IMR-90 (cell line): Measurements from ENCODE around the gene VOPP1. TPM values are rescaled to one million over a fixed set of nuclear protein-coding genes. Genes with fewer than 3 reads are reported as not detected.

Source experiments
- ATAC-seq: fragments of 200-7000 bp; cut with Tn5 transposase; 2 replicates; pipeline ENCODE4 v1.9.1; 2020; ENCODE audit warnings: low read depth, mild to moderate bottlenecking, moderate library complexity
- BruUV-seq: library from RNA; stranded (reverse); fragments of 400-500 nt; replicated peaks from 2 replicates; lab custom pipeline; 2021; lab: Mats Ljungman, UMichigan
- CTCF ChIA-PET: fragments of 300-600 bp; formaldehyde crosslinking; extraction: SDS; loops from one replicate; lab custom pipeline; 2021; ENCODE audit warnings: antibody characterized with exemption; lab: Yijun Ruan, JAX
- POLR2A ChIA-PET: fragments of 300-600 bp; sonication (Branson Sonifier 250); formaldehyde crosslinking; loops from one replicate; lab custom pipeline; 2022; ENCODE audit warnings: antibody characterized with exemption; ENCODE audit not compliant: unreplicated experiment; lab: Charles Lee
- DNase-seq: peaks from one replicate; pipeline ENCODE4 v3.0.0; 2013
- H2AFZ ChIP-seq: replicated peaks from 2 replicates; pipeline ENCODE3; 2013; ENCODE audit warnings: low read length, mild to moderate bottlenecking; ENCODE audit not compliant: poor library complexity
- H2AK5ac ChIP-seq: 2 replicates; pipeline ENCODE4 v1.6.1; 2013; ENCODE audit warnings: low read depth, low read length, inconsistent platforms
- H2AK9ac ChIP-seq: replicated peaks from 2 replicates; pipeline ENCODE3; 2013; ENCODE audit warnings: mild to moderate bottlenecking, low read depth, low read length, moderate library complexity; ENCODE audit not compliant: poor library complexity
- H2BK120ac ChIP-seq: 2 replicates; pipeline ENCODE4 v1.6.1; 2013; ENCODE audit warnings: low read depth, low read length, inconsistent platforms
- H2BK15ac ChIP-seq: 3 replicates; pipeline ENCODE4 v1.6.1; 2013; ENCODE audit warnings: low read depth, low read length, inconsistent platforms
- H2BK20ac ChIP-seq: 2 replicates; pipeline ENCODE4 v1.6.1; 2013; ENCODE audit warnings: low read depth, mild to moderate bottlenecking, inconsistent platforms, low read length, moderate library complexity
- H2BK5ac ChIP-seq: 2 replicates; pipeline ENCODE4 v1.6.1; 2013; ENCODE audit warnings: mild to moderate bottlenecking, low read depth, low read length, inconsistent platforms; ENCODE audit not compliant: poor library complexity, severe bottlenecking
- H3K14ac ChIP-seq: replicated peaks from 2 replicates; pipeline ENCODE4 v1.6.1; 2013; ENCODE audit warnings: low read depth, low read length, inconsistent platforms
- H3K18ac ChIP-seq: 2 replicates; pipeline ENCODE4 v1.6.1; 2013; ENCODE audit warnings: low read depth, low read length, control low read depth
- H3K23ac ChIP-seq: 2 replicates; pipeline ENCODE4 v1.6.1; 2013; ENCODE audit warnings: low read depth, low read length, inconsistent platforms
- H3K27ac ChIP-seq: 2 replicates; pipeline ENCODE4 v1.5.1; 2013; ENCODE audit warnings: mild to moderate bottlenecking, control low read depth, low read length; ENCODE audit not compliant: insufficient read depth
- H3K27me3 ChIP-seq: 2 replicates; pipeline ENCODE4 v1.6.1; 2013; ENCODE audit warnings: low read length; ENCODE audit not compliant: control insufficient read depth, insufficient read depth
- H3K36me3 ChIP-seq: 2 replicates; pipeline ENCODE4 v1.6.1; 2013; ENCODE audit warnings: low read length, mixed read lengths; ENCODE audit not compliant: control insufficient read depth, insufficient read depth
- H3K4ac ChIP-seq: 2 replicates; pipeline ENCODE4 v1.6.1; 2013; ENCODE audit warnings: low read depth, low read length, inconsistent platforms
- H3K4me1 ChIP-seq: 2 replicates; pipeline ENCODE4 v1.6.1; 2013; ENCODE audit warnings: low read length, mixed read lengths; ENCODE audit not compliant: control insufficient read depth, insufficient read depth
- H3K4me2 ChIP-seq: 2 replicates; pipeline ENCODE4 v1.6.1; 2013; ENCODE audit warnings: low read depth, mild to moderate bottlenecking, control low read depth, low read length, moderate library complexity
- H3K4me3 ChIP-seq: 2 replicates; pipeline ENCODE4 v1.5.1; 2013; ENCODE audit warnings: low read depth, mild to moderate bottlenecking, control low read depth, low read length, moderate library complexity; ENCODE audit not compliant: insufficient read depth
- H3K56ac ChIP-seq: 2 replicates; pipeline ENCODE4 v1.6.1; 2013; ENCODE audit warnings: low read length, inconsistent platforms; ENCODE audit not compliant: insufficient read depth; ENCODE audit errors: extremely low read depth
- H3K79me1 ChIP-seq, 2 experiments: 2 replicates each; pipeline ENCODE4 v1.6.1; 2013; ENCODE audit warnings: low read length in 2 of 2, inconsistent platforms in 1 of 2, low read depth in 1 of 2
- H3K9ac ChIP-seq: 2 replicates; pipeline ENCODE4 v1.6.1; 2013; ENCODE audit warnings: low read depth, low read length, control low read depth
- H3K9me1 ChIP-seq: 2 replicates; pipeline ENCODE4 v1.6.1; 2013; ENCODE audit warnings: low read length, inconsistent platforms; ENCODE audit not compliant: insufficient read depth
- H3K9me3 ChIP-seq: 2 replicates; pipeline ENCODE4 v1.6.1; 2013; ENCODE audit warnings: low read length; ENCODE audit not compliant: control insufficient read depth, insufficient read depth
- H4K20me1 ChIP-seq: 2 replicates; pipeline ENCODE4 v1.6.1; 2013; ENCODE audit warnings: low read length, inconsistent platforms; ENCODE audit not compliant: insufficient read depth
- H4K5ac ChIP-seq: 2 replicates; pipeline ENCODE4 v1.6.1; 2013; ENCODE audit warnings: mild to moderate bottlenecking, low read depth, low read length, control low read depth
- H4K8ac ChIP-seq, 2 experiments: 2 replicates each; pipeline ENCODE4 v1.6.1; 2013; ENCODE audit warnings: low read depth in 2 of 2, low read length in 2 of 2, control low read depth in 1 of 2, inconsistent platforms in 1 of 2
- H4K91ac ChIP-seq: 2 replicates; pipeline ENCODE4 v1.6.1; 2013; ENCODE audit warnings: low read depth, low read length, inconsistent platforms; ENCODE audit not compliant: insufficient read depth
- BHLHE40 ChIP-seq: fragments of 150-350 bp; IDR thresholded peaks from 2 replicates; pipeline ENCODE4 v1.6.1; 2016; ENCODE audit warnings: mild to moderate bottlenecking, low read depth, low read length
- CEBPB ChIP-seq: IDR thresholded peaks from 2 replicates; pipeline ENCODE4 v1.6.1; 2012; ENCODE audit warnings: low read depth, low read length, improper control_type of control experiment
- CHD1 ChIP-seq: IDR thresholded peaks from 2 replicates; pipeline ENCODE4 v1.6.1; 2012; ENCODE audit warnings: low read depth, low read length, improper control_type of control experiment
- ELK1 ChIP-seq: fragments of 150-350 bp; IDR thresholded peaks from 2 replicates; pipeline ENCODE4 v1.6.1; 2016; ENCODE audit warnings: low read depth, mild to moderate bottlenecking, low read length, moderate library complexity, borderline replicate concordance
- FOS ChIP-seq: fragments of 150-350 bp; IDR thresholded peaks from 2 replicates; pipeline ENCODE4 v1.6.1; 2016; ENCODE audit warnings: low read depth, low read length
- MAFK ChIP-seq: IDR thresholded peaks from 2 replicates; pipeline ENCODE4 v1.6.1; 2012; ENCODE audit warnings: low read depth, low read length, improper control_type of control experiment
- MAZ ChIP-seq: IDR thresholded peaks from 2 replicates; pipeline ENCODE4 v1.6.1; 2012; ENCODE audit warnings: low read depth, mild to moderate bottlenecking, low read length, improper control_type of control experiment, moderate library complexity, borderline replicate concordance
- MXI1 ChIP-seq: IDR thresholded peaks from 2 replicates; pipeline ENCODE4 v1.6.1; 2012; ENCODE audit warnings: low read depth, mild to moderate bottlenecking, low read length, moderate library complexity, borderline replicate concordance
- NFE2L2 ChIP-seq: fragments of 150-350 bp; IDR thresholded peaks from 2 replicates; pipeline ENCODE4 v1.6.1; 2016; ENCODE audit warnings: low read depth, mild to moderate bottlenecking, low read length
- POLR2A ChIP-seq: IDR thresholded peaks from 2 replicates; pipeline ENCODE4 v1.6.1; 2012; ENCODE audit warnings: mild to moderate bottlenecking, low read depth, low read length
- RAD21 ChIP-seq: IDR thresholded peaks from 2 replicates; pipeline ENCODE4 v1.6.1; 2012; ENCODE audit warnings: low read length, improper control_type of control experiment
- RCOR1 ChIP-seq: IDR thresholded peaks from 2 replicates; pipeline ENCODE4 v1.6.1; 2012; ENCODE audit warnings: mild to moderate bottlenecking, low read length, improper control_type of control experiment; ENCODE audit not compliant: insufficient replicate concordance
- RFX5 ChIP-seq: IDR thresholded peaks from 2 replicates; pipeline ENCODE4 v1.8.0; 2012; ENCODE audit warnings: low read depth, mild to moderate bottlenecking, low read length, moderate library complexity
- SMC3 ChIP-seq: fragments of 150-350 bp; IDR thresholded peaks from 2 replicates; pipeline ENCODE4 v1.6.1; 2016; ENCODE audit warnings: low read depth, mild to moderate bottlenecking, antibody characterized with exemption, low read length, moderate library complexity
- WGBS, 2 experiments: methylation state at CpG; one replicate each; pipeline versions ENCODE4 v1.1.5 to v1.1.7; 2013; ENCODE audit warnings: missing lambda C conversion rate in 2 of 2; ENCODE audit not compliant: insufficient read length in 1 of 2; ENCODE audit errors: extremely low coverage in 2 of 2; 5-methylcytosine and 5-hydroxymethylcytosine counted together
- dilution Hi-C: fragments of 300-500 bp; cut with HindIII; formaldehyde crosslinking; loops from one replicate; pipeline ENCODE4 v1.14.3; 2018; ENCODE audit warnings: low sequenced_read_pairs; ENCODE audit not compliant: unreplicated experiment
- in situ Hi-C: fragments of 300-500 bp; cut with MboI; formaldehyde crosslinking; loops from 3 replicates; pipeline ENCODE4 v1.14.3; 2019; ENCODE audit warnings: low sequenced_read_pairs, inconsistent platforms, mixed read lengths
- intact Hi-C: fragments of 100-400 bp; cut with micrococcal nuclease; formaldehyde crosslinking; loops from 2 replicates; pipeline ENCODE4 v1.10.0; 2022
- polyA plus RNA-seq, 3 experiments: library from polyadenylated mRNA; depleted of rRNA; stranded (reverse); fragments of >200 nt; gene quantifications; 2 replicates each; pipeline ENCODE4 v1.2.3, GENCODE V29; 2012; ENCODE audit warnings: low replicate concordance in 1 of 3
- total RNA-seq: library from RNA; depleted of rRNA; stranded (reverse); fragments of >200 nt; gene quantifications from 2 replicates; pipeline ENCODE4 v1.2.3, GENCODE V29; 2012
- TF ChIP-seq, protein P1 (sequence below): conservative IDR thresholded peaks from 2 replicates; pipeline ENCODE4 v1.5.1; 2012; ENCODE audit warnings: mild to moderate bottlenecking, low read depth, low read length, improper control_type of control experiment
- TF ChIP-seq, protein P2 (sequence below): fragments of 150-350 bp; IDR thresholded peaks from 2 replicates; pipeline ENCODE4 v1.6.1; 2017; ENCODE audit warnings: mild to moderate bottlenecking, antibody characterized with exemption, low read length, low read depth

Gene VOPP1
- total and polyA plus RNA-seq, 2 of the 4 experiments (the other 2 are of a cell fraction), result 60.2 to 94.5 TPM

GRCh38 chr7:55478700-55479099 lies 93.6 kb downstream of the VOPP1 start:
- dilution Hi-C loops, result no loop called here
- Histone ChIP-seq H3K36me3 (peaks cover 12% of the 10 kb centered on the region; the same call in 1 of the 2 replicates), H3K9me3 (no peaks in the 10 kb centered on the region), H2AK9ac (no peak overlapping the region), H3K27me3 (no peaks in the 10 kb centered on the region), H4K20me1 (peaks cover 12% of the 10 kb centered on the region), H2BK5ac (peak overlapping the region; percentile 86), H3K14ac (peak overlapping the region; percentile 71), H3K4me2 (peak overlapping the region; percentile 68), H3K4ac (peak overlapping the region; percentile 83), H3K23ac (peak overlapping the region; percentile 64), H3K27ac (peak overlapping the region; percentile 64), H3K9ac (peak overlapping the region; percentile 3; the same call in 1 of the 2 replicates), H2BK20ac (peak overlapping the region; percentile 77), H4K8ac (peak overlapping the region; percentile 5 to 53; a peak in 3 of 4 replicates), H2BK120ac (peak overlapping the region; percentile 78), H4K5ac (peak overlapping the region; percentile 62; the same call in 1 of the 2 replicates), H4K91ac (peak overlapping the region; percentile 73), H3K4me1 (peaks cover 30% of the 10 kb centered on the region), H2AK5ac (peak overlapping the region; percentile 18; the same call in 1 of the 2 replicates), H3K18ac (peak overlapping the region; percentile 7), H3K9me1 (peaks cover 37% of the 10 kb centered on the region), H2BK15ac (peak overlapping the region; percentile 25; the same call in 1 of the 3 replicates), H2AFZ (no peak overlapping the region), H3K4me3 (no peak overlapping the region), H3K56ac (peak overlapping the region; percentile 37; the same call in 1 of the 2 replicates), H3K79me1 (peaks cover 22 to 61% of the 10 kb centered on the region in 2 experiments)
- DNase-seq (no peak), ATAC-seq (no peak)
- in situ Hi-C loops, result no loop called here
- CTCF ChIA-PET, result interaction anchor here (1.7 kb wide), 1 partner anchor 9 kb away, joined by 5 read pairs; no protein-coding TSS in a partner anchor
- TF ChIP-seq RAD21, result no peak
- TF ChIP-seq FOS, result no peak
- no peak for TF ChIP-seq RCOR1
- no peak for TF ChIP-seq ELK1
- TF ChIP-seq CEBPB, result no peak
- no peak for TF ChIP-seq MXI1
- TF ChIP-seq, protein P1, sequence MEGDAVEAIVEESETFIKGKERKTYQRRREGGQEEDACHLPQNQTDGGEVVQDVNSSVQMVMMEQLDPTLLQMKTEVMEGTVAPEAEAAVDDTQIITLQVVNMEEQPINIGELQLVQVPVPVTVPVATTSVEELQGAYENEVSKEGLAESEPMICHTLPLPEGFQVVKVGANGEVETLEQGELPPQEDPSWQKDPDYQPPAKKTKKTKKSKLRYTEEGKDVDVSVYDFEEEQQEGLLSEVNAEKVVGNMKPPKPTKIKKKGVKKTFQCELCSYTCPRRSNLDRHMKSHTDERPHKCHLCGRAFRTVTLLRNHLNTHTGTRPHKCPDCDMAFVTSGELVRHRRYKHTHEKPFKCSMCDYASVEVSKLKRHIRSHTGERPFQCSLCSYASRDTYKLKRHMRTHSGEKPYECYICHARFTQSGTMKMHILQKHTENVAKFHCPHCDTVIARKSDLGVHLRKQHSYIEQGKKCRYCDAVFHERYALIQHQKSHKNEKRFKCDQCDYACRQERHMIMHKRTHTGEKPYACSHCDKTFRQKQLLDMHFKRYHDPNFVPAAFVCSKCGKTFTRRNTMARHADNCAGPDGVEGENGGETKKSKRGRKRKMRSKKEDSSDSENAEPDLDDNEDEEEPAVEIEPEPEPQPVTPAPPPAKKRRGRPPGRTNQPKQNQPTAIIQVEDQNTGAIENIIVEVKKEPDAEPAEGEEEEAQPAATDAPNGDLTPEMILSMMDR, result no peak
- no peak for TF ChIP-seq SMC3
- no peak for TF ChIP-seq NFE2L2
- TF ChIP-seq RFX5, result no peak
- no peak for TF ChIP-seq MAFK
- TF ChIP-seq POLR2A, result no peak
- TF ChIP-seq, protein P2, sequence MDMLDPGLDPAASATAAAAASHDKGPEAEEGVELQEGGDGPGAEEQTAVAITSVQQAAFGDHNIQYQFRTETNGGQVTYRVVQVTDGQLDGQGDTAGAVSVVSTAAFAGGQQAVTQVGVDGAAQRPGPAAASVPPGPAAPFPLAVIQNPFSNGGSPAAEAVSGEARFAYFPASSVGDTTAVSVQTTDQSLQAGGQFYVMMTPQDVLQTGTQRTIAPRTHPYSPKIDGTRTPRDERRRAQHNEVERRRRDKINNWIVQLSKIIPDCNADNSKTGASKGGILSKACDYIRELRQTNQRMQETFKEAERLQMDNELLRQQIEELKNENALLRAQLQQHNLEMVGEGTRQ, result no peak
- no peak for TF ChIP-seq CHD1
- no peak for TF ChIP-seq BHLHE40
- no peak for TF ChIP-seq MAZ
- POLR2A ChIA-PET, result no interaction called here
- WGBS, 2 experiments, result no CpG with 5 or more reads among the region's 6 CpGs
- BruUV-seq, result no TSS peak
- intact Hi-C loops, result loop anchor here (1.0 to 5.0 kb wide), 4 partner anchors 31 to 111 kb away; partner anchors contain the start of genes LANCL2 and VOPP1
